IPS-NIHi7 (cell line): ENCODE data around the gene COPS7A.

Source experiments
- DNase-seq: peaks from one replicate; pipeline ENCODE4 v3.0.0; 2012; ENCODE audit warnings: mixed read lengths; ENCODE audit errors: extremely low spot score

The COPS7A gene

GRCh38 chr12:6723607-6724408 lies at the start of gene COPS7A:
TSS of gene COPS7A (plus strand) at chr12:6724046. CDS start at chr12:6724657, 611 bp downstream.
- DNase-seq, result peak; percentile 98

DNA sequence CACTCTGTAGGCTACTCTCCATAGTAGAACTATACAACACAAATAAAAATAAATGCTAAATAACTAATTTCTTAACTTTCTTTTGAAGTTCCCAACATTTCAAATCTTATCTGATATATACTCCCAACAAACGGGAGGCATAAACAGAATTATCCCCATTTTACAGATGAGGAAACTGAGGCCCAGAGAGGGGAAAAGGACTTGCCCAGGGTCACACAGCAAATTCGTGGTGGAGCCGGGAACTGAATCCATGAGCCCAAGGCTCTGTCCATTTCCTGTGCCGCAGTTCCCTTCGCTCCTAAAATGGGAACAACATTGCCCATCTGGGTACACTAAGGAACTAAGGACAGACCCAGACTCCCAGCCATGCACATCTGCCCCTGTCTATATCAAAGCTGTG lies 46.9 kb upstream of the COPS7A start:
- no peak for DNase-seq

DNA sequence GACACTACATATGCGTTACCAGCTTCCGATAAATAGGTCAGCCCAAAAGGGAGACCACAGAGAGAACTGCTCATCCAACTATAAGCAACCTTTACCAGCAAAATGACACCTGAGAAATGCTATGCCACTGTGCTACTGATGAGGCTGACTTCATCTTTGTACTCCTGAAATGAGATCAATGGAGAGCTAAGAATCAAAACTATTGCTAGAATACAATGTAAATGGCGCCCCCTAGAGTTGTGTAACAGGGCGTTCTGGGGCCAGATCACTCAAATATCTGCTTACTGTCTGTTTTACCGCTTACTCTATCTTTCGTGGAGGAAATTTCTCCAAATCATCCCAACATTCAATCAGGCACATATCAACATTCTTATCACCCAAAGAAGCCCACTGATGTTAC lies 39.2 kb upstream of the COPS7A start:
- DNase-seq, result peak; percentile 47

- no peak for DNase-seq
These were observed 38.0 kb upstream of the COPS7A start for GRCh38 chr12:6685814-6686213.

DNA sequence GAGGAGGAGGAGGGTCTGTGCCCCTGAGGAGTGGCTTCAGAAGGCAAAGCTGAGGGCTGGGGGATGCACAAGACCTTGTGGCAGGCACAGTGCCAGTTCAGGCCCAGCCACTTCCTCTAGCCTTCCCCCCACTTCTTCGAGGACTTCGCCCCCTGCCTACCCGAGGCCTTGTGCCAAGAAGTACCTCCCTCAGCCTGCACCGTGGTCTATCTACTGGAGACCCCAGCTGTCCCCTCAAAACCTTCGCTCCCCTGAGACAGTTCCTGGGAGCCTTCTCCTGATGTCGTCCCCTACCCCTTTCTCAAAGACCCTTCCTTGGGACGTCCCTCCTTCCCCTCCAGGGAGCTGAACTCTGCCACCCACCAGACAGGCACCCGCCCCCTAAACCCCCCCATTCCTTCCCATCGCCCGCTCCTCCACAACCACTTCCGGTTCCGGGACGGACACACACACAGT lies 35.3 kb upstream of the COPS7A start:
- DNase-seq, result no peak

GRCh38 chr12:6688999-6689882 lies 34.6 kb upstream of the COPS7A start, which contains the start of gene ZNF384:
TSS of gene ZNF384 (minus strand) at chr12:6689375. CDS start at chr12:6679520, 9,855 bp downstream.
- DNase-seq, result peak; percentile 97

DNA sequence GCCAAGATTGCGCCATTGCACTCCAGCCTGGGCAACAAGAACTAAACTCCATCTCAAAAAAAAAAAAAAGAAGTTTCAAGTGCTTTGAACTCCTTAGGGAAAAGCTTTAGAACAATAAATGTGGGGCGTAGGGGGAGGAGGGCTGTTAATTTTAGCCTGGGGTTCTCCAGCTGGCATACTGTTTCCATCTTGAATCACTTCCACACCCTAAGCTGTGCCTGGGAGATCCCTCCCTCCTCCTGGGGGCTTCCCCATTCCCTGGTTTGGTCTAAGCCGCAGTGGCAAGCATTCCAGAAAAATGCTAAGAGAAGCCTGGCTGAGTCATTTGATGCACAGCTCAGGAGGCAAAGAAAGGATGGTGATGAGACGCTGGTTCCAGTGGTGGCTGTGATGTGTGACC lies 32.4 kb upstream of the COPS7A start:
- DNase-seq, result no peak

DNA sequence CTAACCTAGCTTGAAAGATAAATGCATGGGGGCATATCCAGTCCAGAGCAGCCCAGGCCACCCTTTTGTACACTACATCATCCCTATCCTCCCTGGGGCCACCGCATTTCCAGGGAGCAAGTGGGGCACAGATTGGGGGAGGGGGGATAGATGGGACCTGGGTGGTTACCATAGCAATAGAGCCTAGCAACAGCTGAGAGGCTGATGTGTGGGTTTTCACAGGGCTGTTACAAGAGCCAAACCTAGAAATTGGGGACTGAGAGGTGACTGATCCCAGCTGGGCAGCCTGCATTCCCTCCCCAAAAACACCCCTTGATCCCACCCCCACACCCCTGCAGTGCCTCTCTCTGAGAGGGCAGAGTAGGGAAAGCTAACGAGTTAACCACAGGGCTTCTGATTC lies 31.0 kb upstream of the COPS7A start:
- DNase-seq, result no peak

DNA sequence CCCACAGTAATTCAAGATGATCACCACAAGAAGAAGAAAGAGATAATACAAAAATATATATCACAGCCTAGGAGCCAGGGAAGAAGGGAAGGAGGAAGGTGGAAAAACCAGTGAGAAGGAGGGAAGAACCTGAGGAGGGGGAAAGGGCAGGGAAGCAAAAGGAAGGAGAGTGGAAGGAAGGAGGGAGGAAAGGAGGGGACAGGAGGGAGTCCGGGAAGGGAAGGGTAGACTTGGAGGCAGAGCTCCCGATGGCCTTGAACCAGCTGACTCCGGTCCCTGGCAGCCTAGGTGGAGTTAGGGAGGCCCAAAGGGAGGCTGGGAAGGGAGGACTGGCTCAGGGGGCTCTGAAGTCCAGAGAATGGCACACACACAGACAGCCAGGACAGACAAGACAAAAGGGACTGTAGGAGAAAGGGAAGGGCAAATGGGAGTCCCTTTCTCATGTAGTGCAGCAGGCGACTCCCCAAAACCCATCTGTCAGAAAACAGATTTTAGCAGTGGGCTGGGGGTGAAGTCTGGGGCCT lies 30.0 kb upstream of the COPS7A start:
- no peak for DNase-seq

DNA sequence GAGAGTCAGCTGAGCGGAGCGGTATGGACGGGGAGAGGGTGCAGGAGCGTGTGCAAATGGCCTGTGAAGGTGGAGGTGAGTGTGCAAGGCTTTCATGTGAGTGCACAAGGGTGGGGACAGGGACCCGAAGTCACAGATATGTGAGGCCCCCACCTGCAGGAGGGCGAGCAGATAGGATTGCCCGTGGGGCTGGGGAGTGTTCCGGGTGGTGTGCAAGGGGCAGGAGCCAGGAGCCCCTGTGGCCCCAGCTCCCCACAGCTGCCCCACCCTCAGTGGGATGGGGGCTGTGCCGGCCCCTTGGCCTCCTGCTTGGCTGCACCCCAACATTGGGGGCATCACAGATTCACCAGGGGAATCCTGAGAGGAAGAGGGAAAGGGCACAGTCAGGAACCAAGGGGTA lies 29.1 kb upstream of the COPS7A start:
- no peak for DNase-seq

- no peak for DNase-seq
These were observed 28.4 kb upstream of the COPS7A start for GRCh38 chr12:6695313-6696045.

- no peak for DNase-seq
These were observed 26.9 kb upstream of the COPS7A start for GRCh38 chr12:6696690-6697583.

DNA sequence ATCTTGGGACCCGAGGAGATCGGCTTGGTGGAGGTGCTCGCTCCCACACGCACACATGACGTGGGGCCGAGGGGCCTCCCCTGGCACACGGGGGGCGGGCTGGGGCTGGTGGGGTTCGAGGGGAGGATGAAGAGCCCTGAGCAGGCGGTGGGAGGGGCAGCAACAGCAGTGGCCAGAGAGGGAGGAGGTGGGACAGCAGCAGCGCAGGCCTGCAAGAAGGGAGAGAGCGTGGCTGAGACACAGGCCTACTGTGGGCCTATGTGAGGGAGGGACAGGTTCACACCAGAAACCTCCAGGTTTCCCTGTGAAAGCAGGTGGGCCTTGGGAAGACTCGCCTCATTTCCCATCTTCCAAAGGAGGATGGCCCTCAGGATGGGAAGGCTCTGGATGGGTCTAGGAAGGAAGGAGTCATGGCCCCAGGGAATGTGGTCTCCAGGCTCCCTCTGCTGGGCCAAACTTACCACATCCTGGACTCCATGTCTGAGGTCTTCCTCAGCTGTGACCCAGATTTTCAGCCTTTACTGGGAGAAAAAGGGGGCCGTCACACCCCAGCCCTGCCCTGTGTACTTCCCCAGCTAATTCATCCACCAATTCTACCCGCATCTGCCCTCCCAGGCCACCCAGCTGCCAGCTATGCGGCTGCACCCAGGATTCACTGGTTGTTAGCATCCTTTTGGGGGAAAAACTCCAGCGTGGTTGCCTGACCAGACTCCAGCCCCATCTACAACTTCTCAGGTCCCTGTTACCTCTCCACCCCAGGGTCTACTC lies 26.1 kb upstream of the COPS7A start:
- DNase-seq, result peak; percentile 82

- DNase-seq, result no peak
These were observed 25.3 kb upstream of the COPS7A start for GRCh38 chr12:6698352-6699046.

DNA sequence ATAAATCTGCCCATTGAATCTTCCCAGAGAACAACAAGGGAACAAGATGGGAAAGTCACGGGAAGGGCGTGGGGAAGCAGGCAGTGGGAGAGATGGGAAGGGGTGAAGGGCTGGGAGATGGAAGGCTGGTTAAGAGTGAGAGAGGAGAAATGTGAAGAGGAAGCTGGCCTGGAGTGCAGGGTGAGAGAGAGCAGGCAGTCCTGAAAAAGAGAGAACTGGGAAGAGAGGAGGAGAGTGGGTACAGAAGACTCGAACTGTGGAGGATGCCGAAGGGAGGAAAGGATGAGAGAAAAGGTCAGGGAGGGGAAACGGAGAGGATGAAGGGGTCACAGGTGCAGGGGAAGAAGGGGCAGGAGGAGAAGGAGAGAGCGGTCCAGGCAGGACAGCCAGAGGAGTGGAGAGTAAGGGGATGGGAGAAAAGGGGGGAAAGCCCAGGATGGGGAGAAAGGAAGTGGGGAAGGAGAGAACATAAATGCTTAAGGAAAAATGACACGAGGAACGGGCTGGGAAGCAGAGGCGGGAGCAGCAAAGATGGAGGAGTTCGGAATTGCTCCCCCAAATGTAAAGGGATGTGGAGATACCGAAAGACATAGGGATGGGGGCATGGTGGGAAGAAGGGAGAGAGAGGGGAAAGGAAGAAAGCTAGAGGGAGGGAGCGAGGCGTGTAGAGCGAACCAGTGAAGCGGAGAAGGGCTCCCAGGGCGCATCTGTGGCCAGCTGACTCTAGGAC lies 24.4 kb upstream of the COPS7A start:
- no peak for DNase-seq

- DNase-seq, result peak; percentile 65
These were observed 23.7 kb upstream of the COPS7A start for GRCh38 chr12:6699989-6700645.

DNA sequence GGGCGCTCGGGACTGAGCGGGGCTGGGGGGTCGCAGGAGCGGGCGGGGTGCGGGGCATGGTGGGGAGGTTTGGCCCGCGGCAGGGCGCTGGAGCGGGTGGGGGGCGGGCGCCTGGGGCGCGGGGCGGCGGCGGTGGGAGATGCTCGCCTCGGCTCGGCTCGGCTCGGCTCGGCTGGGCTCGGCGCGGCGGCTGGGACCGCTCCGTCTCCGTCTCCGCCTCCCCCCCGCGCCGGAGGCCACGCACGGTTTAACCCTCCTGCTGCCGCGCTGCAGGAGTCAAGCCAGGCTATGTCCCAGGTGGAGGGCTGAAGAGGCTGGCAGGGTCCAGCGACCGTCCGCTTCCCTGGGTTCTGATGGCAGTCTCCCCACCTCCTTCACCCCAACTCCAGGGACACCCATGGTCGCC lies 23.2 kb upstream of the COPS7A start, which contains the start of gene PIANP:
Gene PIANP, minus strand, starts transcription at position 170 of the 406 bp plus-strand sequence. CDS start 2,754 bp downstream, outside the sequence.
- DNase-seq, result peak; percentile 45
